Measurements from ENCODE around the gene CREB3L4. TPM values are rescaled to one million over a fixed set of nuclear protein-coding genes. Genes with fewer than 3 reads are reported as not detected.

CREB3L4 gene
- total and polyA plus RNA-seq, 2 donors (not counting 3 experiments of a cell fraction or from before 2014, with no cell fraction given), result 8.1 to 12.1 TPM

DNA sequence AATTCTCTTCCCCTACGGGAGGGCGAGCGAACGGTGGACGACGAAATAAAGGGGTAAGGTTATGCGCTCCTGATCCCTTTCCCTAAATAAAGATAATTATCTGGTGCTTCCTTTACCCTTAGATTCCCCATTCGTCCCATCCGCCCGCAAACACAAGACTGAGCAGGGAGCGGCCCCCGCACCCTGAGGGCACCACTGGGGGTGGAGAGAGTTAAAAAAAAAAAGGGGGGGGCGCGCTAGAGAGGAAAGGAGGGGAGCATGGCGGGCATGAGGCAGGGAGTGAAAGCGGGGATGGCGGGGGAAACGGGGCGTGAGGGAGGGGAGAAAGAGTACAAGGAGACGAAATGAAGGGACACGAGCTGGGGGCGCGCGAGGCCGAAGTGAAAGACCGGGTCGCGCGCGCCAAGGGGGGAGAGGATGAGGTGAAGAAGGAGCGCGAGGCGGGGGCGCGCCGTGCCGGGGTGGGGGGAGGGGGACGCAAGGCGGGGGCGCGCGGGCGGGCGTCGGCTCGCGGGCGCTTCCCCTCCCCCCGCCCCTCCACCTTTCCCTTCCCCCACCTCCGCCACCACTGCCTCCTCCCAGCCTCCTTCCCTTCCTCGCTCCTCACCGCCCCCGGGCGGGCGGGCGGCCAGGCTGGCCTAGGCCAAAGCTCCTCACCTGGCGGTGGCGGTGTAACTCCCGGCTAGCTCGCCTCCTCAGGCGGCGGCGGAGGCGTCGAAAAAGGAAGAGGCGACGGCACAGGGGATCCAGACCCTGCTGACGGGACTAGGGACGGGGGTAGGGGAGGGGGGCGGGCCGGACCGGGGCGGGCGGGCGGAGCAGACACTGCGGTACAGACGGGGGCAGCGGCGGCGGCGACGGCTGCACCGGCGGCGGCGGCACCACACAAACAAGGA is 45.4 kb upstream of the CREB3L4 start:
- Histone ChIP-seq H3K9me1 (replicated peaks; ENCODE audit: control insufficient read depth, extremely low read depth, insufficient read depth, low read length) (no peaks in the 10 kb centered on the region), H3K9ac (replicated peaks; ENCODE audit: extremely low read depth, insufficient read depth, low read length) (peak overlapping the region; percentile 79), H3K27ac (ENCODE audit: insufficient read depth, low read depth, low read length) (peak overlapping the region; percentile 47), H3K79me2 (ENCODE audit: control insufficient read depth, insufficient read depth, low read length) (peaks cover 50% of the 10 kb centered on the region), H3K36me3 (ENCODE audit: control insufficient read depth in 2 of 2, extremely low read depth in 1 of 2, insufficient read depth in 2 of 2, low read length in 2 of 2) (peaks cover 0 to 3% of the 10 kb centered on the region in 2 experiments), H4K20me1 (replicated peaks; ENCODE audit: control insufficient read depth, extremely low read depth, insufficient read depth, low read length) (peaks cover 19% of the 10 kb centered on the region), H3K9me3 (replicated peaks; ENCODE audit: control insufficient read depth, insufficient read depth, low read length) (no peaks in the 10 kb centered on the region), H3K4me1 (ENCODE audit: control insufficient read depth, extremely low read depth, insufficient read depth, low read length) (peaks cover 22% of the 10 kb centered on the region), H3K4me3 (replicated peaks in 1 of 3; ENCODE audit: insufficient read depth in 1 of 3, low read depth in 1 of 3, low read length in 3 of 3) (peak overlapping the region; percentile 67 to 91 (median 85)), H3K27me3 (ENCODE audit: control insufficient read depth in 2 of 2, insufficient read depth in 2 of 2, low read length in 2 of 2) (no peaks in the 10 kb centered on the region), H2AFZ (ENCODE audit: low read depth, low read length) (peak overlapping the region; percentile 35), H3K4me2 (ENCODE audit: insufficient read depth, low read length) (peak overlapping the region; percentile 71)
- no peak for DNase-seq (ENCODE audit: low read depth, low spot score)
- TF ChIP-seq, protein P1, sequence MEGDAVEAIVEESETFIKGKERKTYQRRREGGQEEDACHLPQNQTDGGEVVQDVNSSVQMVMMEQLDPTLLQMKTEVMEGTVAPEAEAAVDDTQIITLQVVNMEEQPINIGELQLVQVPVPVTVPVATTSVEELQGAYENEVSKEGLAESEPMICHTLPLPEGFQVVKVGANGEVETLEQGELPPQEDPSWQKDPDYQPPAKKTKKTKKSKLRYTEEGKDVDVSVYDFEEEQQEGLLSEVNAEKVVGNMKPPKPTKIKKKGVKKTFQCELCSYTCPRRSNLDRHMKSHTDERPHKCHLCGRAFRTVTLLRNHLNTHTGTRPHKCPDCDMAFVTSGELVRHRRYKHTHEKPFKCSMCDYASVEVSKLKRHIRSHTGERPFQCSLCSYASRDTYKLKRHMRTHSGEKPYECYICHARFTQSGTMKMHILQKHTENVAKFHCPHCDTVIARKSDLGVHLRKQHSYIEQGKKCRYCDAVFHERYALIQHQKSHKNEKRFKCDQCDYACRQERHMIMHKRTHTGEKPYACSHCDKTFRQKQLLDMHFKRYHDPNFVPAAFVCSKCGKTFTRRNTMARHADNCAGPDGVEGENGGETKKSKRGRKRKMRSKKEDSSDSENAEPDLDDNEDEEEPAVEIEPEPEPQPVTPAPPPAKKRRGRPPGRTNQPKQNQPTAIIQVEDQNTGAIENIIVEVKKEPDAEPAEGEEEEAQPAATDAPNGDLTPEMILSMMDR (IDR thresholded peaks at IDR 0.05; ENCODE audit: extremely low read depth in 1 of 2, insufficient read depth in 1 of 2, low read depth in 1 of 2, low read length in 2 of 2), result peak in 1 of 2 donors; percentile 13
- TF ChIP-seq MYC (IDR thresholded peaks at IDR 0.05; ENCODE audit: low read depth, low read length) (no peak), POLR2A (IDR thresholded peaks at IDR 0.05; ENCODE audit: low read depth, low read length) (no peak), POLR2AphosphoS5 (IDR thresholded peaks at IDR 0.05; ENCODE audit: insufficient read depth, low read depth, low read length) (peak; percentile 40), FOS (IDR thresholded peaks at IDR 0.05; ENCODE audit: borderline replicate concordance, insufficient read depth, low read length) (no peak)
- CTCF ChIA-PET, result interaction anchor here (0.6 to 3.4 kb wide), 14 partner anchors 11 to 101 kb away, joined by 3 to 25 read pairs (median 4); partner anchors contain the start of genes DENND4B, RAB13 and SLC39A1
- POLR2A ChIA-PET, result interaction anchor here (0.6 to 1.2 kb wide), 3 partner anchors 16 to 41 kb away, joined by 3 to 4 read pairs (median 4); partner anchors contain the start of gene DENND4B
- no peak for FAIRE-seq
- dilution Hi-C loops (cut with MboI; ENCODE audit: extremely low pct_ligation_motif_present, low sequenced_read_pairs) (no loop called here), intact Hi-C loops (cut with micrococcal nuclease) (loop anchor here (1.0 kb wide), 2 partner anchors 64 to 101 kb away; partner anchors contain the start of gene RAB13)
- no TSS peak for BruUV-seq (replicated peaks)

All from endothelial cell of umbilical vein (primary cell).